SU-DHL-6 (cell line): ENCODE results near the gene SSRP1.

Experiments used
- H2AFZ ChIP-seq: fragments of 200-600 bp; sonication (generic); 2 replicates; pipeline ENCODE4 v1.6.1; 2014; ENCODE audit warnings: low read depth, mild to moderate bottlenecking, moderate library complexity, mixed read lengths, antibody characterized with exemption, low read length; ENCODE audit not compliant: severe bottlenecking
- H3F3A ChIP-seq: fragments of 200-600 bp; shearing (Covaris generic); 2 replicates; pipeline ENCODE4 v1.6.0; 2016; ENCODE audit warnings: antibody characterized with exemption, mild to moderate bottlenecking; ENCODE audit not compliant: insufficient read depth
- H3K27ac ChIP-seq: fragments of 200-600 bp; sonication (generic); 2 replicates; pipeline ENCODE4 v1.5.1; 2016; ENCODE audit warnings: low read depth, mild to moderate bottlenecking, low read length, moderate library complexity, mixed read lengths
- H3K27me3 ChIP-seq: fragments of 200-600 bp; sonication (generic), shearing (Covaris generic); 2 replicates; pipeline ENCODE4 v1.6.0; 2014; ENCODE audit warnings: mild to moderate bottlenecking, low read length
- H3K36me3 ChIP-seq: fragments of 200-600 bp; sonication (generic); 2 replicates; pipeline ENCODE4 v1.6.1; 2014; ENCODE audit warnings: mild to moderate bottlenecking, low read length, mixed read lengths
- H3K4me2 ChIP-seq: fragments of 300-600, 200-600 bp; shearing (Covaris generic), sonication (generic); 2 replicates; pipeline ENCODE4 v1.6.0; 2014; ENCODE audit warnings: low read length, low read depth, mild to moderate bottlenecking; ENCODE audit not compliant: poor library complexity, severe bottlenecking
- H3K4me3 ChIP-seq: fragments of 200-600 bp; sonication (generic); 2 replicates; pipeline ENCODE4 v1.5.1; 2014; ENCODE audit warnings: antibody characterized with exemption, low read length, mild to moderate bottlenecking, mixed read lengths; ENCODE audit not compliant: insufficient read depth, poor library complexity, severe bottlenecking
- H3K79me2 ChIP-seq: fragments of 200-600 bp; sonication (generic); 2 replicates; pipeline ENCODE4 v1.6.1; 2014; ENCODE audit warnings: mild to moderate bottlenecking, low read length, moderate library complexity; ENCODE audit not compliant: insufficient read depth
- H3K9ac ChIP-seq: fragments of 200-600 bp; sonication (generic); 2 replicates; pipeline ENCODE4 v1.7.0; 2014; ENCODE audit warnings: mild to moderate bottlenecking, low read length
- H3K9me2 ChIP-seq: fragments of 200-600 bp; sonication (generic); replicated peaks from 2 replicates; pipeline ENCODE4 v1.6.1; 2014; ENCODE audit warnings: low read length; ENCODE audit not compliant: insufficient read depth
- H3K9me3 ChIP-seq: fragments of 200-600 bp; sonication (generic); 2 replicates; pipeline ENCODE4 v1.6.1; 2014; ENCODE audit warnings: low read length, mixed read lengths; ENCODE audit not compliant: insufficient read depth
- H4K20me1 ChIP-seq: fragments of 200-600 bp; sonication (generic); 2 replicates; pipeline ENCODE4 v1.6.1; 2014; ENCODE audit warnings: low read depth, mild to moderate bottlenecking, antibody characterized with exemption, low read length, moderate library complexity, mixed read lengths
- EZH2phosphoT487 ChIP-seq: fragments of 200-600 bp; sonication (generic), shearing (Covaris generic); conservative IDR thresholded peaks from 2 replicates; pipeline ENCODE4 v1.6.1; 2018; ENCODE audit warnings: mild to moderate bottlenecking, antibody characterized with exemption, low read length, moderate library complexity, mixed read lengths
- TF ChIP-seq, protein P1 (sequence below): fragments of 200-600 bp; sonication (generic); IDR thresholded peaks from one replicate; pipeline ENCODE4 v1.5.1; 2017; ENCODE audit warnings: antibody characterized with exemption, mild to moderate bottlenecking, low read length, moderate library complexity; ENCODE audit not compliant: insufficient read depth, poor library complexity, severe bottlenecking

SSRP1 gene

GRCh38 chr11:57306161-57306876, 29.4 kb downstream of the SSRP1 start:
- Histone ChIP-seq H4K20me1 (no peaks in the 10 kb centered on the region), H3K4me2 (no peak overlapping the region), H3K9me3 (no peaks in the 10 kb centered on the region), H3K4me3 (no peak overlapping the region), H2AFZ (no peak overlapping the region), H3F3A (no peaks in the 10 kb centered on the region), H3K27ac (no peak overlapping the region), H3K9me2 (no peaks in the 10 kb centered on the region), H3K79me2 (no peaks in the 10 kb centered on the region), H3K27me3 (no peaks in the 10 kb centered on the region), H3K9ac (no peak overlapping the region), H3K36me3 (no peaks in the 10 kb centered on the region)
- TF ChIP-seq EZH2phosphoT487: no peak
- TF ChIP-seq, protein P1, sequence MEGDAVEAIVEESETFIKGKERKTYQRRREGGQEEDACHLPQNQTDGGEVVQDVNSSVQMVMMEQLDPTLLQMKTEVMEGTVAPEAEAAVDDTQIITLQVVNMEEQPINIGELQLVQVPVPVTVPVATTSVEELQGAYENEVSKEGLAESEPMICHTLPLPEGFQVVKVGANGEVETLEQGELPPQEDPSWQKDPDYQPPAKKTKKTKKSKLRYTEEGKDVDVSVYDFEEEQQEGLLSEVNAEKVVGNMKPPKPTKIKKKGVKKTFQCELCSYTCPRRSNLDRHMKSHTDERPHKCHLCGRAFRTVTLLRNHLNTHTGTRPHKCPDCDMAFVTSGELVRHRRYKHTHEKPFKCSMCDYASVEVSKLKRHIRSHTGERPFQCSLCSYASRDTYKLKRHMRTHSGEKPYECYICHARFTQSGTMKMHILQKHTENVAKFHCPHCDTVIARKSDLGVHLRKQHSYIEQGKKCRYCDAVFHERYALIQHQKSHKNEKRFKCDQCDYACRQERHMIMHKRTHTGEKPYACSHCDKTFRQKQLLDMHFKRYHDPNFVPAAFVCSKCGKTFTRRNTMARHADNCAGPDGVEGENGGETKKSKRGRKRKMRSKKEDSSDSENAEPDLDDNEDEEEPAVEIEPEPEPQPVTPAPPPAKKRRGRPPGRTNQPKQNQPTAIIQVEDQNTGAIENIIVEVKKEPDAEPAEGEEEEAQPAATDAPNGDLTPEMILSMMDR: no peak

- Histone ChIP-seq H3F3A (no peaks in the 10 kb centered on the region), H3K9me2 (no peaks in the 10 kb centered on the region), H3K36me3 (no peaks in the 10 kb centered on the region), H2AFZ (no peak overlapping the region), H3K9ac (no peak overlapping the region), H3K27me3 (no peaks in the 10 kb centered on the region), H4K20me1 (no peaks in the 10 kb centered on the region), H3K4me2 (no peak overlapping the region), H3K27ac (no peak overlapping the region), H3K9me3 (no peaks in the 10 kb centered on the region), H3K4me3 (no peak overlapping the region), H3K79me2 (no peaks in the 10 kb centered on the region)
- TF ChIP-seq, protein P1: no peak
- no peak for TF ChIP-seq EZH2phosphoT487
Observed at GRCh38 chr11:57305523-57305922, 30.2 kb downstream of the SSRP1 start.

- no peak overlapping the region for H3K4me3 ChIP-seq
- no peaks in the 10 kb centered on the region for H3K36me3 ChIP-seq
- no peak overlapping the region for H3K9ac ChIP-seq
- no peaks in the 10 kb centered on the region for H3K27me3 ChIP-seq
- H3K9me3 ChIP-seq: no peaks in the 10 kb centered on the region
- H4K20me1 ChIP-seq: no peaks in the 10 kb centered on the region
- no peak overlapping the region for H2AFZ ChIP-seq
- H3K27ac ChIP-seq: no peak overlapping the region
- no peak overlapping the region for H3K4me2 ChIP-seq
- no peaks in the 10 kb centered on the region for H3F3A ChIP-seq
- TF ChIP-seq, protein P1: no peak
- no peak for TF ChIP-seq EZH2phosphoT487
- H3K79me2 ChIP-seq: no peaks in the 10 kb centered on the region
- no peaks in the 10 kb centered on the region for H3K9me2 ChIP-seq
Observed at GRCh38 chr11:57303990-57304579, 31.6 kb downstream of the SSRP1 start.
